NCI-H82 (cell line): ENCODE measurements around the gene PLAC8L1.
"Not testable (repeated sequence)": the region's sequence is repeated elsewhere in the genome, so short reads cannot be mapped to it uniquely, and the experiment has no call there.

Source experiments
- DNase-seq: peaks from one replicate; lab custom pipeline; 2025; lab: John Stamatoyannopoulos, UW

PLAC8L1 gene

DNA sequence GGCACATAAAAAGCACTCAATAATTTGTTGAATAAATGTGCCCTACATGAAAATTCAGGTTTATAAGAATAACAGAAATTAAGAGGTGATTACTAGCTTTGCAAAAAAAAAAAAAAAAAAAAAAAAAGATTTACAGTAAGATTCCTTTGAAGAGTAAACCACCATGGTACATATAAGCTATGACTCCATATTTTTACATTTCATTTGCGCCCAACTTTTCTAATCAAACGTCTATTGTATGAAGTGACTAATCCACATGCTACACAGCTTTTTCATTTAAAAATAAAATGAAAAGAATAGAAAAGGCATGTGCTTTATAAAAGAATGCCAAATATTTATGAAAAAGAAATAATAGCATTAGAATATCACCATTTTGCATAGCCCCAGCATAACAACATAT lies at the start of gene PLAC8L1:
PLAC8L1 (minus strand) TSS at position 101 of the 400 bp plus-strand sequence. CDS start 1,266 bp downstream, outside the sequence.
- no peak for DNase-seq

DNA sequence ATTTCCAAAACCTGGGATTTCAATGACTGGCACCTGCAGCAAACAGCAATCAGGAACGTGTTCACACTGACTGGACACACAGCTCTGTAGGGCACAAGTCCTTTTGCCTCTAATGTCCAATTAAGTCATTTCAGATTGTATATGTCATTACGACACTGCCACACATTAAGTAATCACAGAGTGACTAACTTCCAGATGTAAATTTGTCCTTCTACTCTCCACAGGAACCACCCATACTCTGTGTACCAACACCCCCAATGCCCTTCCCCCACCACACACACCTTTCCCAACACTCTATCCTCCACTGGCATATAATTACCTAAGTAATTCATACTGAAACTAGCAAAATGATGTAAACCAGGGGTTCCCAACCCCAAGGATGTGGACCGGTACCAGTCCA lies 46.6 kb upstream of the PLAC8L1 start:
- DNase-seq, result no peak

DNA sequence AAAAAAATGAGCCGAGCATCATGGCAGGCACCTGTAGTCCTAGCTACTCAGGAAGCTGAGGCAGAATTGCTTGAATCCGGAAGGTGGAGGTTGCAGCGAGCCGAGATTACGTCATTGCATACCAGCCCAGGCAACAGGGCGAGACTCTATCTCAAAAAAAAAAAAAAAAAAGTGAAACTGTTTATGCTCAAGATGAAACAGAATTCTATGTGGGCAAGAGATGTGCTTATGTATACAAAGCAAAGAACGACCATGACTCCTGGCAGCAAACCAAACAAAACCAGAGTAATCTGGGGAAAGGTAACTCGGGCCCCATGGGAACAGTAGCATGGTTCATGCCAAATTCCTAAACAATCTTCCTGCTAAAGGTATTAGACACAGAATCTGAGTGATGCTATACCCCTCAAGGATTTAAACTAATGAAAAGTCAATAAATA lies 32.6 kb upstream of the PLAC8L1 start:
- no peak for DNase-seq

DNA sequence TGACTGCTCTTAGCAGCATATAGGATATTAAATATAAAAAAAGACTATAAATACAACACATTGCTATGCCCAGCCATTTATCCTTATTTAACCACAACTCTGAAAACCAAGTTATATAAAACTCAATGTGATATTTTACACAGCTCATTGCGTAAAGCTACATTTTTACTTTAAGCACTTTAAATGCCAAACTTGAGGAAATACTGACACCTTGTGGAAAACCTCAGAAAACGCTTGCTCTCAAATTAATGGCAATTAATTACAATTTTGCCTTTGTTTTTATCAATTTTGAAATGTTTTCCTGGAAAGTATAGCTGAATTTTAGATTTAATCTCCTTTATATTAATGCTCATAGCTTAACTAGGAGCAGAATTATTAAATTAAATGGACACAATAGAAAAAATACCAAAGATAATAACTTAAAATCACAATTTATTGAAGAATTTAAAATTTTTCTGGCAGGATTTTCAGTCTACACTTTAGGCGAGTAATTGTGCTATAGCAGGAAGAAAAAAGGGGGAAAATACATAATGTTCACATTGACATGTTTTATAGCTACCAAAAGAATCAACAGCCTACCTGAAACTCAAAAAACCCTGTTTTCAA lies 25.2 kb upstream of the PLAC8L1 start:
- peak; percentile 7 for DNase-seq

DNA sequence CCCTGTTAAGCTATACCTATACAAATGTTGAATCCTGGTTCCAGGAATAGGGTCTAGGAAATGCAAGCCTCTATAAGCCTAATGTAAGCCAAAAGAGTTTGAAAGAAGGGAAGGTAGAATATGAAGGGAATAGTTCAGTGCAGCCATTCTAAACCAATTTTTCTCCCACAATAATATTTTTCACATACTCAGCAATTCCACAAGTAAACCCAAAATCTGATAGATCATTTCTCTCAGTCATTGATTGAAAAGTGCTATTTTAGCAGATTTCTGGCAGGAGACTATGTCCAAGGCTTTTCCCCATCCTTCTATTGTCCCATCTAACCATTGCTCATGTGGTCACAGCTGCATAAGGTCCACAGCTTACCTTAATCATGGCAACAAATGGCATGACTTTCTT lies 20.7 kb upstream of the PLAC8L1 start:
- no peak for DNase-seq

DNA sequence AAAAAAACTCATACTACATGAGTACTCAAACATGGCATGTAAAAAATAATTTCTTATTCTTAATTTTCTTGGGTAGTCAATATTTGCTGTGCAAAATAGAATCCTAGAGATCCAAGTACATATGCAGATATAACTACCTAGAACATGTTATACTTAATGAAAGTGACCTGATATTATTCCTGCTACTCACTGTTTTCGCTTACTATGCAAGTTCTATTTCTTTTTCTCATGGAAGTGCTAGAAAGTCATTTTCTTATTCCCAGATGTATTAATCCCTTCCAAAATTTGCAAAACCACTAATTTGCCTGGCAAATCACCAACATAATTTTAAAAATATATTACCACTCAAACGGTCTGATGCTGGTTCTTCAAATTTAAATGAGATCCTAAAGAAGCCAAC lies 19.2 kb upstream of the PLAC8L1 start:
- no peak for DNase-seq

DNA sequence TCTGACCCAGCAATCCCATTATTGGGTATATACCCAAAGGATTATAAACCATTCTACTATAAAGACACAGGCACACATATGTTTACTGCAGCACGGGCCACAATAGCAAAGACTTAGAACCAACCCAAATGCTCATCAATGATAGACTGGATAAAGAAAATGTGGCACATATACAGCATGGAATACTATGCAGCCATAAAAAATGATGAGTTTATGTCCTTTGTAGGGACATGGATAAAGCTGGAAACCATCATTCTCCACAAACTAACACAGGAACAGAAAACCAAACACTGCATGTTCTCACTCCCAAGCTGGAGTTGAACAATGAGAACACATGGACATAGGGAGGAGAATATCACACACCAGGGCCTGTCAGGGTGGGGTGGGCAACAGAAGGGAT lies 16.1 kb upstream of the PLAC8L1 start:
- DNase-seq, result not testable (repeated sequence)

DNA sequence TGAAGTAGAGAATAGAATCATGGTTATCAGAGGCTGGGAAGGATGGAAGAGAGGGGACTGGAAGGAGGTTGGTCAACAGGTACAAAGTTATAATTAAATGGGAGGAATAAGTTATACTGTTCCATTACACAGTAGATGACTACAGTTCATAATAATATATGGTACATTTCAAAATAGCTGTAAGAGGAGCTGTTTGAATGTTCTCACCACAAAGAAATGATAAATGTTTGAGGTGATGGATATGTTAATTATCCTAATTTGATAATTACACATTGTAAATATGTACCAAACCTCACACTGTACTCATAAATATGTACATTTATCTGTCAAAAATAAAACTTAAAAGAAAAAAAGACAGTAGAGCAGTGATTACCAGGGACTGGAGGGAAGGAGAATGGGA lies 12.9 kb upstream of the PLAC8L1 start:
- DNase-seq, result no peak

- not testable (repeated sequence) for DNase-seq
Observed at GRCh38 chr5:146117216-146117615, 11.8 kb upstream of the PLAC8L1 start.

DNA sequence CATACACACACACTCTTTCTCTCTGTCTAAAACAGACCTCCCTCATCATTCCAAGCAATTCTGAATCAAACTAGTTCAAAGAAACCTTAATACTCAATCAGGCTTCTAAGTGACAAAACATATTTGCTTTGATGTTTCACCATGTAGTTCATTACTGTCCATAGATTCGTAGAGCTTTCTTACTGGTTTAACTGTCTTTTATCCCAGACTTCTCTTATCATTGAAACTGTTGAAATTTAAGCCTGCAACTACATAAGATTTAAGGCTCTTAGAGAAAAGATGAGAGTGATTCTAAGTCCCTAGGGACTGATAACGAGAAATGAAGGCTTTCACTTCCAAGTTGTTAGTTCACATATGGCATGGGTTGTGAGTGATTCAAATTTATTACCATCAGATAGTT lies 11.0 kb upstream of the PLAC8L1 start:
- DNase-seq, result no peak

DNA sequence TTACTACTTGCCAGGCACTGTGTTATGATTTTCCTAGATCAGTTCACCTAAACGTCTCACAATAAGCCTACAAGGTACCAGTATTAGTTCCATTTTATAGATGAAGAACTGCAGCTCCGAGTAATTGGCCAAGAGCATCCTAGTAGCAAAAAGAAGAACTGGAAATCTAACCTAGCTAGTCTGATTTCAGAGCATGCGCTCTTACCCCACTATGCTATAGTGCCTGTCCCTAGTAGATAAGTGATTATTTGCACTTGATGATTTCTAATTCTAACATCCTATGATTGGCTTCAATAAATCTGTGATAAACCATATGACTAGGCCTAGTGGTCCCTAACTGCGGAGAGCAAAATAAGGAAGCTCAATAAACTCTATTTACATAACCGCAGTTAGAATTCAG lies 7.1 kb upstream of the PLAC8L1 start:
- DNase-seq, result no peak

GRCh38 chr5:146111409-146111808 lies 6.0 kb upstream of the PLAC8L1 start:
- no peak for DNase-seq

DNA sequence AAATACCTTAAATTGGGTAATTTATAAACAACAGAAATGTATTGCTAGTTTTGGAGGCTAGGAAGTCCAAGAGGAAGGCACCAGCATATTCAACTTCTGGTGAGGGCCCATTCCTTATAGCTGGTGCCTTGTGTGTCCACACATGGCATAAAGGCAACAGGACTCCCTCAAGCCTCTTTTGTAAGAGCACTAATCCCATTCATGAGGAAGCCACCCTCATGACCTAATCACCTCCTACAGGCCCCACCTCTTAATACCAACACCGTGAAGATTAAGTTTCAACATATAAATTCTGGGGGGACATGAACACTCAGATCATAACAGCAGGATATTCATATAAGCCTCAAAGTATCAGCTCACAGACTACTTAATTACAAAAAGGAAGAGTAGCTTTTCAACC lies 4.0 kb upstream of the PLAC8L1 start:
- DNase-seq, result peak; percentile 87

DNA sequence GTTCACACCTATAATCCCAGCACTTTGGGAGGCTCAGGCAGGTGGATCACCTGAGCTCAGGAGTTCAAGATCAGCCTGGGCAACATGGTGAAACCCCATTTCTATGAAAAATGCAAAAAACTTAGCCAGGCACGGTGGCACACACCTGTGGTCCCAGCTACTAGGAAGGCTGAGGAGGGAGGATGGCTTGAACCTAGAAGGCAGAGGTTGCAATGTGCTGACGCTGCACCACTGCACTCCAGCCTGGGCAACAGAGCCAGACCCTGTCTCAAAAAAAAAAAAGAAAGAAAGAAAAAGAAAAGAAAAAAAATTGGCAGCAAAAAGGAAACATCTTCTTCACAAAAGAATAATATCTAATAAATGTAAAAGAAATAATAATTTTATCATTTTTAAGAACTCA lies 3.5 kb upstream of the PLAC8L1 start:
- DNase-seq, result not testable (repeated sequence)

- no peak for DNase-seq
Observed at GRCh38 chr5:146107901-146108300, 2.5 kb upstream of the PLAC8L1 start.

DNA sequence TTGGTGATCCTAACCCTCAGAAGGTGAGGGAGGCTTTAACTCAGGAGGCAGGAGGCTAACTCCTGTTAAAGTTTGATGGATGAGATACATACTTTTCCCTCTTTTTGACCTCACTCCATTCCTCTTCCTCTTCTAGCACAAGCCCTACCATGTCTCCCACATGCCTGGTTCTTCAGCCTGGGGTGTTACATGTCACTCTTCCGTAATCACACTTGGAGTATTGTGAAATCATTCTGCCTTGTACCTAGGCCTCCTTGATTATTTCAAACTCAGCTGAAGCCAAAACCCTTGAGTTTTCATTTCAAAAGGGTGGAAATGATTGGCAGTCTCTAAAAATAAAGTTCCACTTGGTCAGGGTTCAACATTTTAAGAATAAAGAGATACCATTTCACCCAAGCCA lies 1.8 kb downstream of the PLAC8L1 start:
- no peak for DNase-seq

DNA sequence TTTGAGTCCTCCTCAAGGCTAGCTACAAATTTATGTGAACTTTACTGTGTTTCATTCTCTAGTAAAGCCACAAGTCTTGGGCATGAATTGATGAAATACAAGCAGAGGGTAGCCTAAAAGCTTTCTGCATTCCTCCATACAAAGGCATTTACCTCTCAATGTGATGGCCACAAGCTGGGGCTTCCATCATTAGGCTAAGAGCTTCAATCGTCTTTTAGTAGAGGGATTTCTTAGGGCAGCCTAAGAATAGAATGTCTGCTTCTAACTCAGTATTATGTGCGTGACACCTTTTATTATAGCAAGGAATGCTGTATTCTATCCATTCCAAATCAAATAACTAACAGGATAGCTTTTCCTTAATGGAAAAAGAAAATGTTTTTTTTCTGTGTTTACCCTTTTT lies 3.7 kb downstream of the PLAC8L1 start:
- DNase-seq, result no peak

- DNase-seq, result no peak
Observed at GRCh38 chr5:146098047-146098446, 7.3 kb downstream of the PLAC8L1 start.

DNA sequence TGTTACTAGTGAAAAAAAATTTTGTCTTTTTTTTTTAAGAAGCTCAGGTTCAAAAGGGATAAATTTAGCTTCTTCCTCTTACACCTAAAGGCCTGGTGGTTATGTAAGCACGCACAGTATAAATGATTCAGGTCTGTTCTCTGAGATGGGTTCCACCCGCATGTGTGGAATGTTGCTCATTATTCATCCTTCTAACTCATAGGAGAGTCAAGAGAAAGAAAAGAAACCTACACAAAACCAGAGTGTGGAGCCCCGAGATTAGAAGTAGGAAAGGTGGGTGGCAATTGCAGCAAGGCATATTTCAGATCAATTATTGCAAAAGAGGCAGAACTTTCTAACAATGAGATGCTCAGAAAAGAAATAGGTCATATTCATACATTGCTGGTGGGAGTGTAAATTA lies 13.5 kb downstream of the PLAC8L1 start:
- DNase-seq, result no peak

DNA sequence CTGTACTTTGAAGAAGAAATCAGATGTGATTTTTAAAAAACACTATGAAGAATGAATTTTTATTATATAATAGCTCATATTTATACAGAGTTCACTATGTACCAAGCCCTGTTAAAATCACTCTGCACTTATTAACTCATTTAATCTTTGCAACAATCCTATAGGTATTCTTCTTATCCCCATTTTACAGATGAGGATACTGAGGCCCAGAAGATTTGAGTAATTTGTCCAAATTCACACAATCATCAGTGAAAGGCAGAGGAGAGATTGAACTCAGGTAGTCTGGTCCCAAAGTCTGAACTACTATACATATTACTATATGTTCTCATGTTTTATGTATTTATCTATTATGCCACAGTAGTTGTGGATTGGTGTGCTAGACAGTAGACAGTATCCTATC lies 16.1 kb downstream of the PLAC8L1 start:
- DNase-seq, result no peak

DNA sequence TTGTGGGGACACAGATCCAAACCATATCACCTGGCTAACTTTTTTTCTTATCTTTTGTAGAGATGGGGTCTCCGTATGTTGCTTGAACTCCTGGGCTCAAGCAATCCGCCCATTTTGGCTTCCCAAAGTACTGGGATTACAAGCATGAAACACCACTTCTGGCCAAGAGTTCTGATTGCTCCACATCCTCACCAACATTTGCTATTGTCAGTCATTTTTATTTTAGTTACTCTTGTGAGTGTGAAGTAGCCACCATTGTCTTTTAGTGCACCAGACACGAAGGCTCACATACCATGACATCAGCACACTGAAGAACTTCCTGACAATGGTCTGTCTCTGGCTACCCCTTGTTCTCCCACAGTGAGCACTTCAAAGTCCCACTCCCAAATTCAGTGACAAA lies 17.3 kb downstream of the PLAC8L1 start:
- DNase-seq, result no peak

DNA sequence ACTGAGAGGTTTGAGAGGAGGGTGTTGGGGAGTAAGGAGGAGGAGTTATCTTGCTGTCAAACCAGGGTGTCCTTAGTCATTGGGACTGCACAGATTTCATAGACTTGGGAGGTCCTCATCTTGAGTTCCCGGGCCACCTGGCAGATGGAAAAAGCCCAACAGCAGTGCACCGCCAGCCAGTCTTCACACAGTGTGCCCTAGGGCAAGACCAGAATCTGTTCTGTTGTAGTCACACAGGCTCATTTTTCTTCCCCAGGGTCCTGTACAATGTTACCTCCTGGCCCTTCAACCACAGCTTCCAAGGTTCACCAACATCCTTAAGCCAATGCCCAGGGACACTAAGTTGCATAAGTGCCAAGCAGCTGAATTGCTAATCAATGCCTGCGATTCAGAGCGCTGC lies 21.0 kb downstream of the PLAC8L1 start:
- DNase-seq, result no peak

DNA sequence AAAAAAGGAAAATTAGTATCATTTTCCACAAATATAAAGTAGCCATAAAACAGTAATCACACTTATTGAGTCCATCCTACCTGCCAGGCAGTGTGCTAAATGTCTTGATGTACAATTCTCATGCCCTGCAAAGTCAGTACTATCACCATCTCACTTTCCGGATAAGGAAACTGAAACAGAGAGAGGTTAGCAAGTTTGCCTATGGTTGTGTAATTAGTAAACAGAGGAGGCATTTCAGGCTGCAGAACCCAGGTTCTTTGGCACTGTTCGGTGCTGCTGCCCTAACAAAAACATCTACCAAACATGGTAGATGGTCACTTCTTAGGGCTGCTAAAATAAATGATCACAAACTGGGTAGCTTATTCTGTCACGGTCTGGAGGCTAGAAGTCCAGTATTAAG lies 22.6 kb downstream of the PLAC8L1 start:
- DNase-seq, result no peak

DNA sequence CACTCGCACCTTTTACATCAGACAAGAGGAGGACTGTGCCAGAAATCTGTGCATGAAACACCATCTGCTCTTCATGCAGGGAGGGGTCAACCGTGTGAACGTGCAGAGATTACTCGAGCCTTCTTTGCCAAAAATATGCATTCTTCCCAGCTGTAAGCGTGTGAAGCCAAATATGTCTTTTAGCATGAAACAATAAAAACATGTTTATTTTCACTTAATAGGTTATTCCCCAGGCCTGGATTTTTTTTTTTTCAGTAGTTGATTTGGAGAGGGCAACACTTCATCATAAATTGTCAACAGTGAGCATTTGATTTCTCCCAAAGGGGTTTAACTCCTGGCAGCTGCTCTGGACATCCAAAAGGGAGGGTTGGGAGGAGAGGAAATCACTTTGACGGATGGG lies 23.8 kb downstream of the PLAC8L1 start:
- DNase-seq, result peak; percentile 25
